ENCODE measurements around the gene PRKN.

- TF ChIP-seq CTCF (IDR thresholded peaks at IDR 0.05; ENCODE audit: low read length) (no peak), EZH2 (optimal IDR thresholded peaks at IDR 0.05; ENCODE audit: low read depth, low read length) (no peak), EZH2phosphoT487 (IDR thresholded peaks at IDR 0.05; ENCODE audit: low read length) (no peak)
Observed at GRCh38 chr6:161647234-161647633, 1080.3 kb downstream of the PRKN start.
